Activated naive CD4-positive, alpha-beta T cell (primary cell): Measurements from ENCODE around the gene LCA5.
"Not testable (repeated sequence)": the region's sequence is repeated elsewhere in the genome, so short reads cannot be mapped to it uniquely, and the experiment has no call there.

Experiments used
- DNase-seq, 4 experiments: peaks; one replicate each; lab custom pipeline; 2025; lab: John Stamatoyannopoulos, UW

LCA5 gene

DNA sequence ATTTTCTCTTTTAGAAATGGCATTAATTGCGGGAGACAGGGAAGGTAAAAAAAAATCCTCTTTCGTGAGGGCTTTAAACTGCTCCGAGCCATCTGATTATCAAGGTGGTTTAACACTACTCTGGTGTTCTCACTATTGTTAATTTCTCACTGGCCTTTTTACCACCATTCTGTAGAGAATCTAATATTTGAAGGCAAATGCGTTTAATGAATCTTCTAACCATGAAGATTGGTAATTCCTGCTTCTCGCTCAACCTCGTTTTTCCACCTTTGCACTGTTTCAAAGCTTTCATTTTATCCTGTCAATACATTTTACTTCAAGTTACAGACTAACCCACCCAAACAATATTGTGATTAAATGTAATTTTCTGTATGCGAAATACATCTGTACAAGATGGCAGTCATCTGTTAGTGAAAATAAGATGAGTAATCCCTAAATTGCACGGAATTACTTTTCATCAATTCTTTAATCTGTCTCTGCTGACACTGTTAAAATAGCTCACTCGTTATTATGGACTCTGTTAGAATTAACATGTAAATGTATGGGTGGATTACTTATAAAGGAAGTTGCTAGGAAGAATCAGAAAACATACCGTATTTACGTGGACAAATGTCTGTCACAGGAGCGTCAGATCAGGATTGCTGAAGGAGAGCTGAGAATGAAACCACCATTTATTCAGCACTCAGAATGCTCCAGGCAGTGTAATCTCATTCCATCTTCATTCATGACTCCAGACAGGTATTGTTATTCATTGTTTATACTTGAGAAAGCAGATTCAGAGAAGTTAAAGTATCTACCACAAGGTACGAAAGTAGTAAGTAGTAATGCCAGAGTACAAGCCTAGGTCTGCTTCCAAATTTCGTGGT, 1.1 kb upstream of the LCA5 start:
- DNase-seq, result no peak

DNA sequence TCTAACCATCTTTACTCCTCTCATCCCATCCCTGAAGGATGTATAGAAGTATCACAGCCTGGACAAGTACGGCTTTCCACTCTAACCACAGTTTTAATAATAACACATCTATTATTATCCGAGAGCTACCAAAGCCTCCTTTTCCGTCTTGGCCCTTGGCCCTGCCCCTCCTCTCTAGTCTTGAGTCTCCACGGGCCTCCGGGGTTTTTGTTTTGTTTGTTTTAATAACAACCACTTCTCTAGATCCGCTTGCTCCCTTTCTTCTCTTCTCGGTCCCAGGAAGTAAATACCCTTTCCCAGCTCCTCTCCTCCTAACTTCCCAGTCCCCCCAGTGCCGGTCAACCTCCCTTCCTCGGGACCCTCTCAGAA, 661 bp downstream of the LCA5 start:
- DNase-seq, result no peak

DNA sequence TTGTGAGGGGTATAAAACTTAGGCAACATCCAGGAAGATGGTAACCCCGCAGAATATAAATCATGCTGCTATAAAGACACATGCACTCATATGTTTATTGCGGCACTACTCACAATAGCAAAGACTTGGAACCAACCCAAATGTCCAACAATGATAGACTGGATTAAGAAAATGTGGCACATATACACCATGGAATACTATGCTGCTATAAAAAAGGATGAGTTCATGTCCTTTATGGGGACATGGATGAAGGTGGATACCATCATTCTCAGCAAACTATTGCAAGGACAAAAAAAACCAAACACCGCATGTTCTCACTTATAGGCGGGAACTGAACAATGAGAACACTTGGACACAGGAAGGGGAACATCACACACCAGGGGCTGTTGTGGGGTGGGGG, 7.7 kb downstream of the LCA5 start:
- DNase-seq, result not testable (repeated sequence)

DNA sequence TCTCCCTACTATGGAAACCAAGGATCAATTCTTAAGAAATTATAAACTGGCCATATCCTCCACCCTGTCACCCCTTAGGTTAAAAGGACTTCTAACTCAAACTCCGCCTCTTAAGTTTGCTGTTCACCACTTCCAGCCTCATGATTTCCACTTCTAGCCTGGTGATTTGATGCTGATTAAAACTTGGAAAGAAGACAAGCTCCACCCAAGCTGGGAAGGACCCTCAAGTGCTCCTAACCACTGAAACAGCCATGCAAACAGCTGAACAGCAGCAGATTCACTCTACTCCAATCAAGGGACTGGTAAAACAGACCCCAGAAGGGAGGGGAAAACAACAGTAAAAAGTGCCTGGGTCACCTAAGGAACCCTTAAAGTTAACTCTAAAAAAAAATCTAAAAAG, 10.3 kb downstream of the LCA5 start:
- DNase-seq, result no peak

DNA sequence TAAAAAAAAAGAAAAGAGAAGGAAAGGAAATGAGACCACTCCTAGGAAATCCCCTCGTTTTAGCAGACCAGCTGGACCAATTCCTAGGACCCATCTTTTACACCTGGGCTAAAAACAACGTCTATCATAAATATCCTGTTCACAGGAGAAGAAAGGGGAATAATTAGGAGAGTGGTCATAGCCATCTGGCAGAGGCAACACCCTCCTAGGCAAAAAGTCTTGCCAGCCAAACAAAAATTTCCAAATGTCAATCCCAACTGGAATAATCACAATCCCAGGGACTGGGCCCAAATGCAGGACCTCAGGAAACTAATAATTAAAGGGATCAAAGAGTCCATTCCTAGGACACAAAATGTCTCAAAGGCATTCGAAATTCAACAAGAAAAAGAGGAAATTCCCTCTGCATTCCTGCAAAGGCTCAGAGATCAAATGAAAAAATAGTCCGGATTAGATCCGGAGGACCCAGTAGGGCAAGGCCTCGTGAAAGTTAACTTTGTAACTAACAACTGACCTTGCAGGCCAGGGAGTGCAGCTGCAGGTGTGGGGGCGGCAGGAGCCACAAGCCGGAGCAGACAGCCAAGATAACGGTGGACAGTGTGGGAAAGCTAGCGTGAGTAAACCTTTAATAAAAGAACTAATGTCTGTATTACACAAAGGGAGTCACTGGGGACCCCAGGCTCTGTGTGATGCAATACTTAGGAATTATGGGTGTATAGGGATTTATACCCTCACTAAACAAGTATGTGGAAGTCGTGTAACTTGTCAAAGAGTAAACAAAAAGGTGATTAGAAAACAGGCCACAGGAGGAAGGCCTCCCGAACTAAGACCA, 11.7 kb downstream of the LCA5 start:
- DNase-seq, result no peak

DNA sequence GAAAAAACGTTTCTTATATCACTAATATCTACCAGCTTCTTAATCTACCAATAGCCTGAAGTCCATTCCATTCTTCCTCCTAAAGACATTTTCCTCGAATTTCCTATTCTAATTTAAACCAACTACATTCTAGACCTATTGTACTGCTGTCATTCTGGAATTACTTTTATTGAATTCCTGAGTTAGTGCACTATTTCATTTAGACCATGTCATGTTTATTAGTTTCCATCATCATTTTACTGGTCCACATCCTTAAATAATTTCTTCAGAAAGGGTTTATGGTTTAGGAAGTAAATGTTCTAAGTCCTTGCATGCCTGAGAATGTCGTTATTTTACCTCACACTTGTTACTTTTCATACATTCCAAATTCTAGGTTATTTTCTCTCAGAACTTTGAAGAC, 13.2 kb downstream of the LCA5 start:
- no peak for DNase-seq

DNA sequence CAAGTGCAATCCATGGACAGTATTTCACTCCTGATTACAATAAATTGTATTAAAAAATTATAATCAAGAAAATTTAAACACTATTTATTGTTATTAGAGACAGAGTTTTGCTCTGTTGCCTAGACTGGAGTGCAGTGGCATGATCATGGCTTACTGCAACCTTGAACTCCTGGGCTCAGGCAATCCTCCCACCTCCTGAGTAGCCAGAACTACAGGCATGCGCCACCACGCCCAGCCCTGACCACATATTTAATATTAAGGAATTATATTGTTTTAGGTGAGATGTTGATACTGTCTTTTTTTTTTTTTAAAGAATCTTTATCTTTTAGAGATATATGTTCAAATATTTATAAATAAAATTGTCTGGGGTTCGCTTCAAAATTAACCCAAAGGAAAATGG, 14.6 kb downstream of the LCA5 start:
- no peak for DNase-seq

DNA sequence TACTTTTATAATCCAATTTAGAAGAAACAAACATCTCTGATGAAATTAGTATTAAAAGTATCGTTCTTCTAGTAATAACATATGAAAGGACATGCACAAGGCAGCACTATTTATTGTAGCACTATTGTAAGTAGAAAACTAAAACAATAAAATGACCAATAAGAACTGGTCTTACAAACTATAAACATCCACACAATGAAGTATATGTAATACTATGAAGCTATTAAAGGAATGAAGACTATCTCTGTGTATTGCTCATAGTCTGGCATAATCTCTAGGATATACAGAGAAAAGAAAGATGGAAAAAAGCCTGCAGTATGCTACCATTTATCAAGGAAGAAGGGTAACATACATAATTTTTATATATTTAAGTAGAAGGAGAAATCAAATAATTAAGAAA, 16.7 kb downstream of the LCA5 start:
- no peak for DNase-seq

DNA sequence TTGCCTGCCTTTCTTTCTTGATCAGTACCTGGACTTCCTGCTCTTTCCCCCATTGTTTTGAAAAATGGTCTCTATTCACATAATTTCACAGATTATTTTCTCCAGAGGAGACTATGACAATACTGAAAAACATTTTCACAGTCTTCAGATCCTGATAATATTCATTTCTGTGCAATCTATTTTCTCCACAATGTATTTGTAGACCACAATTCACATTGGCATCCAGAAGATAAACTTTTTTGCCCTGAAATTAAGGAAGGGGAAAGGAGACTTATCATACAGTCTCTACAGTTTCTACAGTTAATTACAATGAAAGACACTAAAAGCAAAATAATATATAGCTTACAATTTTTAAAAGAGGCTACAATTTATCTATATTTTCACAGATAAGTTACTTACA, 18.4 kb downstream of the LCA5 start:
- no peak for DNase-seq

DNA sequence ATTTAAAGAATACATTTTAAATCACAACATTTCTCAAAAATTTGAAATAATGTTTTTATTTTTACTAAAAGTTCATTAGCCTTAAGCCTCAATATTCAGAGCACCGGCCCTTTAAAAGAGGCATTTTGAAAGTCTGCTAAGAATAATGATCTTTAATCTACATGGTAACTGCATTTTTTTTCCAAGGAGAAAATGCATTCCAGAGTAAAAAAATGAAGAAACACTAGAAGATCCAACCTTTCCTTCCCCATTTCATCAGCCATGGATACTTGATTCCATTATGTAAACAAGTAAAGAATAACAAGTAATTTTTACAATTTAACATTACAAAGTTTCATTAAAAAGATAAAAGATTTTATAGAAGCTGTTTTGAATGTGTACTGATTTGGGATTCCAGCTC, 21.8 kb downstream of the LCA5 start:
- DNase-seq, result no peak

DNA sequence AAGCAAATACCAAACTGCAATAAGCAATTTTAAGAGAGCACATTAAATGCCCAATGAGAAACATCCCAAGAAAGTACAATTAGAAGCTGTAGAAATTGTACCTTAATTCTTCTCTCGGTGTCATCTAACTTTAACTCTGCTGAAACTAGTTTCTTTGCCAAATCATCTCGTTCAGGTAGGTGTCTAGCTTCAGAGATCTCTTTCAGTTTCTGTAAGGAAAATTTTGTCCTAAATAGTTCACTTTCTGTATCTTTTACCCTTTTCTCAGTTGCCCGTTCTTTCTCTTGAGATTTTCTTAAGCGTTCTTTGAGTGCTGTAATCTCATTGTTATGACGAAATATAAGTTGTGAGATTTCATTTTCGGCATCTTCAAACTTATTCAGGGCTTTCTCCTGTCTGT, 24.1 kb downstream of the LCA5 start:
- DNase-seq, result no peak

DNA sequence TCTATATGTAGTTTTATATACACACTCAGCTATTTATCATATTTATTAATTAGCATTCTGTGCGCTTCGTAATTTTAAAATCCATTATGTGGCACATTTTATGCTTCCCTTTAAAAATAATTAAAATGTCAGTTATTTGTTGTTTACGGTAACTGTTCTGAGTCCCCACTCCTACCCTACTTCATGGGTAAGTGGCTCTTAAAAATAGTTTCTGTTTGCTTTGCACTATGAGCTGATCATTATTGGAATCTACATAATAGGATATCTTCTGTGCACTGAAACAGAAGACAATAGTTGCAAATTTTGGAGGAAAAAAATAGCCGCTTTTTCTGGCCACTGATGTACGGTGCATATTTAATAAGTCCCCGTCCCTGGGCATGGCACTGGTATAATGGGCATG, 25.2 kb downstream of the LCA5 start:
- no peak for DNase-seq

DNA sequence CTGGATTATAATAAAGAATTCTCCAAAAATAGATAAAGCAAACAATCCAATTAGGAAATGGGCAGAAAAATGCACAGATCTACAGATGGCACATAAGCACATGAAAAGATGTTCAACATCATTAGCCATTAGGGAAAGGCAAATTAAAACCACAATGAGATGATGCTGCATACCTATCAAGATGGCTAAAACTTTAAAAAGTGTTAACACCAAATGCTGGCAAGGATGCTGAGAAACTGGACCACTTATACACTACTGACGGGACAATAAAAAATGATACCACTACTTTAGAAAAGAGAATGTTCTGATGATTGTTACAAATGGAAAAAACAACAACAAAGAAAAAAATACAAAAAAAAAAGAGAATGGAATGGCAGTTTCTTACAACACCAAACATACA, 26.5 kb downstream of the LCA5 start:
- no peak for DNase-seq

DNA sequence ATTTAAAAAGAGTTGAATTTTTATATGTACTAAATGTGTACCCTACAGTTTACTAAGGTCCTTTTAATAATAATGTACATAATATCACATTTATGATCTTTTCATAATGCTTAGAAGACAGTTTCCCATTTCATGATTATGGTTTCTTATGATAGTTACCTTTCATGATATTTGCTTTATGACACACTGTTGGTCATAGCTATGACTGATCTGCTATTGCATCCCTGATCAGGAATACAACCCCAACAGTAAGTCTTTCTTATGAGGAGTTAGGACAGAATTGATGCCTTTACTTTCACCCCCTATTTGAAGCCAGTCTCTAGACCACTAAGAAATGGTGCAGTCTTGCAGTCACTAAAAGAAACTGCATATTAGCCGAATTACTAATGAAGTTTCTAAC, 31.0 kb downstream of the LCA5 start:
- no peak for DNase-seq

DNA sequence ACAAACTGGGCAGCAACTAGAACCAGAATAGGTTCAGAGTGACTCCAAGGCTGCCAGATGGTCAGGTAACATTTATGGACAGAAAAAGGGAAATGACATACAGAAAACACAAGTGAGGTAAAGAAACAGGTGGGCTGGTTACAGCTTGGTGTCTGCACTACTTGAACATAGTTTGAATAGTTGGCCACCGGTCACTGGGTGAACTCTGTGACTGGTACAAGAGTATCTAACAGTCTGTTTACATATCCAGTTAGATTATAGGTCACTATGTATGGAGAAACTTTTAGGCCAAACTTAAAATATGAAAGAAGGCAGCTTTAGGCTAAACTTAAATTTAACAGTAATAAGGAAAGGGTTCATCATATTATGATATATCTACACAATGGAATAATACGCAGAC, 32.9 kb downstream of the LCA5 start:
- no peak for DNase-seq

DNA sequence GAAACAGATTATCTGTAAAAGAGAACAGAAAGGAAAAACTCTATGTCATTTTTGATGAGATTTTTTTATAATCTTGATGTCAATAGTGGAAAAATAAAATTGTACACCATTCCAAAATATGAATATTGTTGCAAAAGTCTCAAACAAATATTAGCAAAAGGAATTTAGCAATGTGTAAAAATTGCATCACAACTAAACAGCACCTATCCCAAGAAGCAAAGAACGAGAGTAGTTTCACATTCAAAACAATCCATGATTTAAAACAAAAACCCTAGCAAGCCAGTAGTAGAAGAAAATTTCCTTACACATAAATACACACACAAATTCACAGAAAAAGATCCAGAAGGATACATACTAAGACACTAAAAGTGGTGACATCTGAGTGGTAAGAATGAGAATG, 38.4 kb downstream of the LCA5 start:
- no peak for DNase-seq

DNA sequence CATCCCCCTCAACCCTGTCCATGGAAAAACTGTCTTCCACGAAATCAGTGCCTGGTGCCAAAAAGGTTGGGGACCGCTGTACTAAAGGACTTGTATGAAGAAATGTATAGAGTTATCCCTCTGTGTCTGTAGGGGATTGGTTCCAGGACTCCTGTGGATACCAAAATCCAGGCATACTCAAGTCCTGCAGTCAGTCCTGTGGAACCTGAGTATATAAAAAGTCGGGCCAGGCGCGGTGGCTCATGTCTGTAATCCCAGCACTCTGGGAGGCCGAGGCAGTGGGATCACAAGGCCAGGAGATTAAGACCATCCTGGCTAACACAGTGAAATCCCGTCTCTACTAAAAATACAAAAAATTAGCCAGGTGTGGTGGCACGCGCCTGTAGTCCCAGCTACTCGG, 42.0 kb downstream of the LCA5 start:
- DNase-seq, result no peak

DNA sequence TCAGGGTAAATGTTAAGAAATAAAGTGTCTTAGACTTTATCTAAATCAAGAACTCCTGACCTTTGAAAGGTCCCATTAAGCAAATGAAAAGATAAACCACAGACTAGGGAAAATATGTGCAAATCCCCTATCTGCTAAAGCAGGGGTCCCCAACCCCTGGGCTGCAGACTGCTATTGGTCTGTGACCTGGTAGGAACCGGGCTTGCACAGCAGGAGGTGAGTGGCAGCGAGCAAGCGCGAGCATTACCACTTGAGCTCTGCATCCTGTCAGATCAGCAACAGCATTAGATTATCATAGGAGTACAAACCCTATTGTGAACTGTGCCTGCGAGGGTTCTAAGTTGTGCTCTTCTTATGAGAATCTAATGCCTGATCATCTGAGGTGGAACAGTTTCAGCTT, 42.4 kb downstream of the LCA5 start:
- DNase-seq, result no peak

DNA sequence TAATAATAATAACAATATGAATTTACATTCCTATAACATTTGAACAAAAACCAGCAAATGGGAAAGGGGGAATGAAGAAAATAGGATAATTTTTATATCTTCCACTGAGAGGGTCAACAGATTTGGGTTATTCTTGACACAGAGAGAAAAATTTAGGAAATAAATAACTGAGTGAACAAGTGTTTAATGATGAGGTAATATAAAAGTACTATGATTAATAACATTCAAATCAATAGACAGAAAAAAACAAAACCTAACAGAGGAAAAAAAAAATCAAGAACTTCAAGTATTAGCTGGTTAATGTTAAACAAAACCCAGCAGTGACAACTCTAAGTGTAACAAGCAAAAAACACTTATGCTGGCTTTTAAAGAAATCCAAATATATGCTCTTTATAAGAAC, 66.5 kb downstream of the LCA5 start:
- DNase-seq, result no peak

DNA sequence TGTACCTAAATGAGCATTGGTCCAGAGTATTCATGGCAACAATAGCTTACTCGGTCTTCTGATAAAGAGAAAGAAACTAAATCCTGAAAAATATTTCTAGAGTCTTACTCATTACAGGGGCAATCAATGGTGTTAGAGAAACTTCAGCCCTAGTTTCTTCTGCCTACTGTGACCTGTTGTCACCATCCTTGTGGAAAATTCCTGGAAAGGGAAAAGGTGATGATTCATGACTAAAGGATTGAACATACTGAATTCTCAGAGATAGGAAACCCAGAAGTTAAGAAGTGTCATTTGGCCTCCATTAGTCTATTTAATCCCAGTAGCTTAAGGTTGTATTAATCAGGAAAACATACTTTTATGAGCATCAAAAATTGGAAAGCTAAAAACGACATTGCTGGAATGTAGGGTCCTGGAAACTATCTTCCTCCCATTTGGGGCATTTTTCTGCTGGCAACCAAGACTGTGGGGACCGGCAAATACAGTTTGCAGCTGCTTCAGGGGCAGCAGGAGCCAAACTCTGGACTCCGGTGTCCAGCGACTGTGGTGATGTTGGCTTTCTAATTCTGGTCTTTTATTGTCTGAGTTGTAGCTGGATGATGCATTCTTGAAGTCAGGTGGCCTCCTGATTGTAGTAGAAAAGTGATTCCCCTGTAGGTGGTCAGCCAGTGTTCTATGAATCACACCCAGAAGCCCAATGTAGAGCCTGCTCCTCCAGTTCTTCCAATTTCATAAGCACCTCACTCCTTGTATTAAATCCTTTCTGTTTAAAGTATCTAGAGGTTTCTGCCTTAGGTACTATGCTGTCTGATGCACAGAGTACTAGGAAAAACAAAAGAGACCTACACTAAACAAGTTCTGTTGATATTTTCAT, 67.6 kb downstream of the LCA5 start:
- no peak for DNase-seq

DNA sequence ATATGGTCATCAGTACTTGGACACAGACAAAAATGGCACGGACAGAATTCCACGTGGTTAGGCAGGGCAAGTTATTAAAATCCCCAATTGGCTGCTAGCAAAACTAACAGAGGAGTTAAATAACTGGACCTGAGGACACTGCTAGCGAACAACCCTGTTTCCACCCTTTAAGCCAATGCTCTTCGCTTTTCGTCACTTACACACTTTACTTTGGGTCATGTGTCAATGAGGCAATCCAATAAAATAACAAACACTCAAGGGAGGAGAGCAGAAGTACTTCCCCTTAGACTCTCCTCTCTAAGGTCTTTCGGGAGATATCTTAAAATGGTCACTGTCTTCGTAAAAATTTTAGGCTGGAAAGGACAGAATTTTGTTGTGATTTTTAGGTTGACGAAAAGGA, 68.6 kb downstream of the LCA5 start:
- DNase-seq, result no peak

DNA sequence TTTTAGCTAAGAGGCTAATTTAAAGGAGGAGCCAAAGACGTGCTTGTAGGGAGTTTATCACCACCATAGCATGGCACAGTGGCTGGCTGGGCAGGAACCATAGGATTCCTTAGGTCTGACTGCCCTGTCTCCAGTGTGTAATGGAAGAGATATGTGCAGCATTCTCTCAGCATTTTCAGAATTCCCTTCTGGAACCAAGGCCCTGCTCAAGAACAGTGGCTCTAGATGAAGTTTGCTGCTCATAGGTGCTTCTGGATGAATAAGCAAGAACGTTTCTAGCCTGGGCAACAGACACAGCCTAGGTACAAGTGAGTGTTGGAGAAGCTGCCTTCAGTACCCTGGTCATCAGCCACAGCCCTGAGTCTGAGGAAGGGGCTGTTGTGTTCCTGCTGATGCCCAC, 69.1 kb downstream of the LCA5 start:
- no peak for DNase-seq

DNA sequence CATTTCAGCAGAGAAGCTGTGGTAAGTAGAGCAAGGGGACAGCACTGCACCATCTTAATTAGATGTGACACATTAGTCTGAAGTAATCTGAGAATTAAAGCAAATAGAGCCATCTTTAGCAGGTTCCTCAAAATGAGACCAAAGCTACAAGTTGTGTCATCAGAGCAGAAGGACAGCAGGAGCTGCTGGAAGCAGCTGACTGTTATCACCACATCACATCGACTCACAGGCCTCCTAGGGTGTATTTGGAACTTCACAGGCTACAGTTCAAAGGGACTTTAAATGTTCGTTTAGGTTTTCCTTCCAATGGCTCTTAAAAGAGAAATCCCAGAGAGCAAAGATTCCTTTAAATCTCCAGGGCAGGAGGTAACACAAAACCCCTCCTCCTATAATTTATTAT, 69.5 kb downstream of the LCA5 start:
- DNase-seq, result no peak
